HFFc6 (cell line): Measurements from ENCODE around the gene CCDC148. TPM values are rescaled to one million over a fixed set of nuclear protein-coding genes. Genes with fewer than 3 reads are reported as not detected.
"Not testable (repeated sequence)": the region's sequence is repeated elsewhere in the genome, so short reads cannot be mapped to it uniquely, and the experiment has no call there.

Source experiments
- DNase-seq: peaks from one replicate; pipeline ENCODE4 v3.0.0-alpha.2; 2018
- H3K27ac Mint-ChIP-seq: 2 replicates; pipeline ENCODE4 v1.8.0; 2020; ENCODE audit warnings: mild to moderate bottlenecking, mixed read lengths
- H3K27me3 Mint-ChIP-seq: 2 replicates; pipeline ENCODE4 v1.8.0; 2021; ENCODE audit warnings: mild to moderate bottlenecking, moderate library complexity, mixed read lengths; ENCODE audit not compliant: insufficient read depth
- H3K36me3 Mint-ChIP-seq: 2 replicates; pipeline ENCODE4 v1.8.0; 2021; ENCODE audit warnings: low read depth, mixed read lengths
- H3K4me1 Mint-ChIP-seq: 2 replicates; pipeline ENCODE4 v1.8.0; 2020; ENCODE audit warnings: low read depth, mixed read lengths
- H3K4me3 Mint-ChIP-seq: 2 replicates; pipeline ENCODE4 v1.8.0; 2020; ENCODE audit warnings: mild to moderate bottlenecking, moderate library complexity, mixed read lengths
- H3K9me3 Mint-ChIP-seq: 2 replicates; pipeline ENCODE4 v1.8.0; 2020; ENCODE audit warnings: mild to moderate bottlenecking, mixed read lengths
- total RNA-seq, 6 experiments: library from RNA; stranded (reverse); fragmentation: NEBNext Ultra II Directional; extraction: Animal tissue kit (Norgen Biotek cat#: 25700); gene quantifications; 2 replicates in 1 of 6; 3 replicates in 5 of 6; pipeline ENCODE4 v1.2.3, GENCODE V29; 2021
- TF ChIP-seq, protein P1 (sequence below): fragments of 200-600 bp; sonication (generic); IDR thresholded peaks from 2 replicates; pipeline ENCODE4 v1.5.0; 2021; ENCODE audit warnings: antibody characterized with exemption, mild to moderate bottlenecking

CCDC148 gene
- total RNA-seq, 6 experiments from 2014 or later = 0.66 to 1.3 (median 0.84) TPM

GRCh38 chr2:158313734-158314133 lies 142.8 kb downstream of the CCDC148 start:
- no peak for DNase-seq
- Mint-ChIP-seq H3K27me3 (peaks cover 7% of the 10 kb centered on the region), H3K27ac (no peak overlapping the region), H3K9me3 (no peaks in the 10 kb centered on the region), H3K36me3 (no peaks in the 10 kb centered on the region; the same call in 1 of the 2 replicates), H3K4me3 (no peak overlapping the region), H3K4me1 (peaks cover 19% of the 10 kb centered on the region; the same call in 1 of the 2 replicates)
- TF ChIP-seq, protein P1, sequence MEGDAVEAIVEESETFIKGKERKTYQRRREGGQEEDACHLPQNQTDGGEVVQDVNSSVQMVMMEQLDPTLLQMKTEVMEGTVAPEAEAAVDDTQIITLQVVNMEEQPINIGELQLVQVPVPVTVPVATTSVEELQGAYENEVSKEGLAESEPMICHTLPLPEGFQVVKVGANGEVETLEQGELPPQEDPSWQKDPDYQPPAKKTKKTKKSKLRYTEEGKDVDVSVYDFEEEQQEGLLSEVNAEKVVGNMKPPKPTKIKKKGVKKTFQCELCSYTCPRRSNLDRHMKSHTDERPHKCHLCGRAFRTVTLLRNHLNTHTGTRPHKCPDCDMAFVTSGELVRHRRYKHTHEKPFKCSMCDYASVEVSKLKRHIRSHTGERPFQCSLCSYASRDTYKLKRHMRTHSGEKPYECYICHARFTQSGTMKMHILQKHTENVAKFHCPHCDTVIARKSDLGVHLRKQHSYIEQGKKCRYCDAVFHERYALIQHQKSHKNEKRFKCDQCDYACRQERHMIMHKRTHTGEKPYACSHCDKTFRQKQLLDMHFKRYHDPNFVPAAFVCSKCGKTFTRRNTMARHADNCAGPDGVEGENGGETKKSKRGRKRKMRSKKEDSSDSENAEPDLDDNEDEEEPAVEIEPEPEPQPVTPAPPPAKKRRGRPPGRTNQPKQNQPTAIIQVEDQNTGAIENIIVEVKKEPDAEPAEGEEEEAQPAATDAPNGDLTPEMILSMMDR = no peak

DNA sequence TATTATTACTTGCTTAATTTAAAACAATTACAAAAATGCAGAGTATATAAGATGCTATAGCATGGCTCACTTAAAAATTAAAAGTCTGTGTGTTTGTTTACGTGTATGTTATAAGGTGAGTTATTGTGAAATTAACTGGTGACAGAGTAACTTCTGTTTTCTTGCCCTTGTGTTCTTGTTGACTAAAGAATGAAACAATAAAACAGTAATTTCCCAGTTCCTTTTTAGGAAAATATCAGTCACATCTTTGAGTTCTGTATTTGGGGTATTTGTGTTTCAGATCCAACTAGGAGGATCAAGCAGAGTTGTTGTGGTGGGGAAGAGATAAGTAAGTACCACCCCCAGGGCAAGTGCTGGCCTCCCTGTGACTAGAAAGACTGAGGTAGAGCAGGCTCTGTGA lies 143.6 kb downstream of the CCDC148 start:
- Mint-ChIP-seq H3K27me3 (peaks cover 5% of the 10 kb centered on the region), H3K36me3 (no peaks in the 10 kb centered on the region; the same call in 1 of the 2 replicates), H3K4me3 (no peak overlapping the region), H3K4me1 (peaks cover 15% of the 10 kb centered on the region; the same call in 1 of the 2 replicates), H3K9me3 (no peaks in the 10 kb centered on the region), H3K27ac (no peak overlapping the region)
- DNase-seq = no peak
- TF ChIP-seq, protein P1 = no peak

- not testable (repeated sequence) for H3K36me3 Mint-ChIP-seq, H3K9me3 Mint-ChIP-seq, H3K4me1 Mint-ChIP-seq, H3K27me3 Mint-ChIP-seq, H3K27ac Mint-ChIP-seq, H3K4me3 Mint-ChIP-seq, DNase-seq
Measured at GRCh38 chr2:158310407-158310806, 146.1 kb downstream of the CCDC148 start.

DNA sequence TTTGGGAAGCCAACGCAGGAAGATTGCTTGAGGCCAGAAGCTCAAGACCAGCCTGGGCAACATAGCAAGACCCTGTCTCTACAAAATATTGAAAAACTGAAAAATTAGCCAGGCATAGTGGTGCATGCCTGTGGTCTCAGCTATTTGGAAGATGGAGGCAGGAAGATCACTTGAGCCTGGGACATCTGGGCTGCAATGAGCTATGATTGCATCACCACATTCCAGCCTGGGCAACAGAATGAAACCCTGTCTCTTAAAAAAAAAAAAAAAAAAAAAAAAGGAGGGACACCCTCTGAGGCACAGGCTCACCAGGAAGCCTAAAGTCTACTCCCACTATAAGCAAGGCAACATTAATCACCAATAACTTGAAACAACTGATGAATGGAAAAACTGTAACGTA lies 151.1 kb downstream of the CCDC148 start:
- no peak for DNase-seq
- H3K36me3 Mint-ChIP-seq = peaks cover 4% of the 10 kb centered on the region; the same call in 1 of the 2 replicates
- no peak overlapping the region for H3K4me3 Mint-ChIP-seq
- H3K9me3 Mint-ChIP-seq = no peaks in the 10 kb centered on the region
- no peak overlapping the region for H3K27ac Mint-ChIP-seq
- H3K27me3 Mint-ChIP-seq = no peaks in the 10 kb centered on the region
- H3K4me1 Mint-ChIP-seq = no peaks in the 10 kb centered on the region
- TF ChIP-seq, protein P1 = no peak

GRCh38 chr2:158300394-158300793 lies 156.2 kb downstream of the CCDC148 start:
- Mint-ChIP-seq H3K9me3 (no peaks in the 10 kb centered on the region), H3K4me1 (peaks cover 10% of the 10 kb centered on the region; the same call in 1 of the 2 replicates), H3K27ac (no peak overlapping the region), H3K4me3 (no peak overlapping the region), H3K27me3 (no peaks in the 10 kb centered on the region), H3K36me3 (no peaks in the 10 kb centered on the region)
- DNase-seq = no peak
- TF ChIP-seq, protein P1 = no peak

- H3K4me1 Mint-ChIP-seq = peaks cover 10% of the 10 kb centered on the region; the same call in 1 of the 2 replicates
Measured at GRCh38 chr2:158297606-158298005, 158.9 kb downstream of the CCDC148 start.

More at GRCh38 chr2:158297606-158298005, 158.9 kb downstream of the CCDC148 start:
- DNase-seq = peak; percentile 20
- Mint-ChIP-seq H3K36me3 (no peaks in the 10 kb centered on the region), H3K27me3 (no peaks in the 10 kb centered on the region), H3K9me3 (no peaks in the 10 kb centered on the region), H3K27ac (no peak overlapping the region), H3K4me3 (no peak overlapping the region)
- TF ChIP-seq, protein P1 = no peak
